GM13976 (cell line): Measurements from ENCODE around the gene MKNK1.

Source experiments
- DNase-seq: peaks from one replicate; pipeline ENCODE4 v3.0.0; 2012; ENCODE audit warnings: low spot score
- CTCF ChIP-seq: IDR thresholded peaks from 2 replicates; pipeline ENCODE4 v1.5.1; 2012; ENCODE audit warnings: borderline replicate concordance, mild to moderate bottlenecking; ENCODE audit not compliant: insufficient read depth; ENCODE audit errors: extremely low read depth, missing control alignments, control extremely low read depth
- in situ Hi-C: fragments of 300-500 bp; cut with MboI; formaldehyde crosslinking; loops from one replicate; pipeline ENCODE4 v1.12.0; 2022; ENCODE audit warnings: low sequenced_read_pairs, mixed read lengths, inconsistent platforms; ENCODE audit not compliant: unreplicated experiment

The MKNK1 gene

GRCh38 chr1:46596036-46596435 is 8.0 kb downstream of the MKNK1 start:
- in situ Hi-C loops: no loop called here
- DNase-seq: no peak
- no peak for TF ChIP-seq CTCF

- TF ChIP-seq CTCF: no peak
- DNase-seq: no peak
- in situ Hi-C loops: no loop called here
These were observed 8.9 kb downstream of the MKNK1 start for GRCh38 chr1:46595127-46595526.

- DNase-seq: no peak
- TF ChIP-seq CTCF: no peak
- in situ Hi-C loops: no loop called here
These were observed 10.0 kb downstream of the MKNK1 start for GRCh38 chr1:46594063-46594462.

- no peak for DNase-seq
- in situ Hi-C loops: no loop called here
- TF ChIP-seq CTCF: no peak
These were observed 11.2 kb downstream of the MKNK1 start for GRCh38 chr1:46592823-46593222.

- no peak for TF ChIP-seq CTCF
- no peak for DNase-seq
- in situ Hi-C loops: no loop called here
These were observed 14.5 kb downstream of the MKNK1 start for GRCh38 chr1:46589529-46589928.

GRCh38 chr1:46587069-46587468 is 17.0 kb downstream of the MKNK1 start:
- in situ Hi-C loops: no loop called here
- DNase-seq: no peak

More at GRCh38 chr1:46587069-46587468, 17.0 kb downstream of the MKNK1 start:
- no peak for TF ChIP-seq CTCF
